ENCODE results near the gene WNT3A.
"Not testable (repeated sequence)": the region's sequence is repeated elsewhere in the genome, so short reads cannot be mapped to it uniquely, and the experiment has no call there.

WNT3A gene

GRCh38 chr1:228013131-228013934, 6.5 kb downstream of the WNT3A start:
- no peak for DNase-seq

DNA sequence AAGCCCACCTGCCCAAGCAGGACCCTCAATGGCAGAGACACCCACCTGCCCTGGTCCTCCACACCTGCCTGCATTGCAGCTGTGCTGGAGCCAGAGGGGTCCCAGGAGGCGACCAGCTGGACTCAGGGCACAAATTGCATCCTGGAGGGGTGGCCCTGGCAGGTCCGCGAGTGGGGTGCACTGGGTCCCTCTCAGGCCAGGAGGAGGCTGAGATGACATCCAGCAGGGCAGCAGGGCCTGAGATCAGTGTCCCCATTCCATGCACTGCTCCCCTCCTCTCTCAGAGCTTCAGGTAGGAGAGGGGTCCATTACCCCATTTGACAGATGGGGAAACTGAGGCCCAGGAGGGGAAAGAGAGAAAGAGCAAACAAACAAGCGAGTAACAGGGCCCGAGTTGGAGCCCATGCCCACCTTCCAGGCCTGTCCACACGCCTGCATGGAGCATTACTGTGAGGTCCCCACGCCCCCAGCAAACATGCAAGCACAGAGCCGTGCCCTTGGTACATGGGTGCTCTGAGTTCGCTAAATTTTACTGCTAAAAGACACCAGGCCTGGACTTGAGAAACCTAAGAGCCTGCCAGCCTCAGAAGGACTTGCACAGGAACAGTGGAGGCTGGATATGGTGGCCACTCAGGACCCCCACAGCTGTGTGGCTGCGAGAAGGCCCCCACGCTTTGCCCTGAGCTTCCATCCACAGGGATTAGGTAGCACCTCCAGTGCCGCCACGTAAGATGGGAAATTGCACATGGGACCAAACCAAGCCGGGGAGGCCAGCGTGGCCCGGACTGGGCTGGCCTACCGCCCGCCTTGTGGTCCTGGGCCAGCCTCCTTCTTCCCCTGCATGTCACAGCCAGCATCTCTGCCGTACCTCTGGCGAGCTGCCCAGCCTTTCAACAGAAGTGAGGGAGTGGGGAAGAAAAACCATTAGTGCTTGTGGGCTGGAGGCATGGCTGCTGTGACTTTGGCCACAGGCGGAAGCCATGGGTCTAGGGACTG, 7.4 kb downstream of the WNT3A start:
- DNase-seq: no peak

DNA sequence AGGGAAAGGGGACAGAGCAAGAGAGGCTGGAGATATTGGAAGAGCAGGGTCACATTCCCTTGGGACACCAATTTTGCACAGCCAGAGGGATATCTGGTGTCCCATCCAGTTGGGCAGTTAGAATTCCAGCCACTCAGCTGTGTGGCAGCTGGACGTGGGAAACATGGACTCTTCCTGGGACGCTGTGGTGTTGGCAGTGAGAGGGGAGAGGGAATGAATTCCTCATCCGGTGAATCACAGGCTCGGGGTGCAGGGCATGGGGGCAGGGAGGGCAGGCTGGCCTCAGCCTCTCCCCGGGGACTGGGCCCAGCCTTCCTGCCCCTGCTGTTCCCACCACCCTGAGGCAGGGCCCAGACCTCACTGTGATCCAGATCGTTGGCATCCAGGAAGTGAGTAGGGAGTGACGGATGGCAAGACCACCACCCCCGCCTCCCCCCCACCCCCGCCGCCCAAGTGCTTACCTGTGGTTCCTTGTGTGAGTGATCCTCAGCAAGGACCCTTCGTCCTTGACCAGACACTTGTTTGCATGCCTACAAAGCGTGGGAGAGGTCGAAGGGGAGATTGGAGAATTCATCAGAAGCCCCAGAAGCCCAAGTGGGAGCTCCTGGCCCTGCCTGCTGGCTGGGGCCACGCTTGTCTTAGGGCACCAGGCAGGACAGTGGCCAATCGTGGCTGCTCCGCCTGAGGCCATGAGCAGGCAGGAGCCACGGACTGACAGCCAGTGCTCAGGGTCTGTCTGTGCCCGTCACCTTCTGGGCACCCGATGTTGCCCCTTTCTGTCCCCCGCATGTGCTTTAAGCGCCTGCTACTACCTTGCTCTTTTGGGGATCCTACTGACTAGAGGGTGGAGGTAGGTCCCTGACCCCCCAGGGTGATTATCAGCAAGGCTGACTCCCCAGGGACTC, 8.7 kb downstream of the WNT3A start:
- no peak for DNase-seq

DNA sequence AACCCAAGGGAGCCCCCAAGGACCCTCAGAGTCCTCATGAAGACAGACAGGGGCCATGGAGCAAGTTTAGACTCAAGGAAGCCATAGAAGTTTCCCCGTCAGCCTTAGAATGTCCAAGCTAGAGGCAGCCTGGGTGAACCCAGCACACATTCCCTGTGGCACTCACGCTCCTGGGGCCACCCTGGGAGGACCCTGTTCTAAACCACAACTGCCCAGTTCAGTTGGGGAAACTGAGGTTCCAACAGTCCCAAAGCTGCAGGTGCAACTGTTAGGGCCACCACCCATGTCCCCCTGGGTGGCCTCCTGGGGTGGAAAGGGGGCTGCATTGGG, 9.3 kb downstream of the WNT3A start:
- no peak for DNase-seq

DNA sequence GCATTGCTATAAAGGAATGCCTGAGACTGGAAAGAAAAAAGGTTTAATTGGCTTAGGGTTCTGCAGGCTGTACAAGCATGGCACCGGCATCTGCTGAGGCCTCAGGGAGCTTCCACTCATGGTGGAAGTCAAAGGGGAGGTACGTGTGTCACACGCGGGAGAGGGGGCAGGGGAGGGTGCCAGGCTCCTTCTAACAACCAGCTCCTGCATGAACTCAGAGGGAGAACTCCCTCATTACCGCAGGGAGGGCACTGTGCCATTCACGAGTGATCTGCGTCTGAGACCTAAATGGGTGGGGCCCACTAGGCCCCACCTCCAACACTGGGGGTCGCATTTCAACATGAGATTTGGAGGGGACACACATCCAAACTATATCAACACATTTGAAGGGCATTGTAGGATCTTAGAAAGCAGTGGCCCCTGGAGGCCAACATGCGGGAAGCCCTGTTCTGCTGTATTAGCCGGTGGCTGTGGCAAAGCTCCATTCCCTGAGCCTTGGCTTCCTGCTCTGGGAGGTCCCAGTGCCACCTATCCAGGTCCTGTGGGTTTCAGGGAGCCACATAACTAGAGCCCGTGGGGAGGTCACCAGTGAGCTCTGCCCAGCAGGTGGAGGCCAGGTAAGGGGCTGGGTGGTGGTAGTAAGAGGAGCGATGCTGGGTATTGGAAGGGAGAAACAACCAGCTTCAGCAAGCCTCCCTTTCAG, 10.0 kb downstream of the WNT3A start:
- no peak for DNase-seq

DNA sequence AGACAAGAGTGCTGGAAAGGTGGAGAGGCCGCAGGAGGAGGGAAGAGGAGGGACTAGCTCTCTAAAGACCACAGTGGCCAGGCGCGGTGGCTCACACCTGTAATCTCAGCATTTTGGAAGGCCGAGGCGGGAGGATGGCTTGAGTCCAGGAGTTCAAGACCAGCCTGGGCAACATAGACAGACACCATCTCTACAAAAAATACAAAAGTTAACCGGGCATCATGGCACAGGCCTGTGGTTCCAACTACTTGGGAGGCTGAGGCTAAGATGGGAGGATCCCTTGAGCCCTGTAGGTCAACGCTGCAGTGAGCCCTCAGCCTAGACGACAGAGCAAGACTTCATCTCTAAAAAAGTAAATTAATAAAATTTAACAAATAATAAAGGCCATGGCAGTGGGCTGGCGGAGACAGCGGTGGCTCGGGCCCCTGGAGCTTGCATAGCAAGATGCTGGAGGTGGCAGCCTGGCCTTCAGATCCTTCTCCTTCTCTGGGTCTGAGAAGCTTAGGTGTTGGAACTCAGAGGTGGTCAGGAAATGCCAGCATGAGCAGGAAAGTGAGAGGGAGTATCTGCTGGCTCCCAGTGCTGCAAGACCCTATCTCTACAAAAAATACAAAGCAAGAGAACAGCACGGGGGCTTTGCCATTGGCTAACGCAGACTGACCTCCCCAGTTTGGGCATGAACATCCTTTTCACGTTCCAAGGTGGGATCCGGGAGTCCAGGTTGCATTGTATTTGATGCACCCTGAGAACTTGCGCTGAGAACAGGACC, 10.7 kb downstream of the WNT3A start:
- no peak for DNase-seq

GRCh38 chr1:228018125-228018398, 11.3 kb downstream of the WNT3A start:
- no peak for DNase-seq

- DNase-seq: no peak
Measured at GRCh38 chr1:228018961-228019721, 12.3 kb downstream of the WNT3A start.

DNA sequence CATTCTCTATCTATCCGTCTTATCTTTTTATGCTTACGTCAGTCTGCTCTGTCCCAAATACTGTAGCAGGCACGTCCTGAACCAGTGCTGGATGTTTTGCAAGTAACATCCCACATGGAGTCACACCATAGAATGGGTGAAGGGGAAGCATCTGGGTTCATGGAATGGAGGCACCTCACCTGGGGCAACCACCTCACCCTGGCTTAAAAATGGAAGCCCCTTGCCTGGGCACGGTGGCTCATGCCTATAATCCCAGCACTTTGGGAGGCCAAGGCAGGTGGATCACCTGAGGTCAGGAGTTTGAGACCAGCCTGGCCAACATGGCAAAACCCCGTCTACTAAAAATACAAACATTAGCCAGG, 12.9 kb downstream of the WNT3A start:
- not testable (repeated sequence) for DNase-seq

GRCh38 chr1:228020686-228021354, 14.0 kb downstream of the WNT3A start:
- DNase-seq: no peak

DNA sequence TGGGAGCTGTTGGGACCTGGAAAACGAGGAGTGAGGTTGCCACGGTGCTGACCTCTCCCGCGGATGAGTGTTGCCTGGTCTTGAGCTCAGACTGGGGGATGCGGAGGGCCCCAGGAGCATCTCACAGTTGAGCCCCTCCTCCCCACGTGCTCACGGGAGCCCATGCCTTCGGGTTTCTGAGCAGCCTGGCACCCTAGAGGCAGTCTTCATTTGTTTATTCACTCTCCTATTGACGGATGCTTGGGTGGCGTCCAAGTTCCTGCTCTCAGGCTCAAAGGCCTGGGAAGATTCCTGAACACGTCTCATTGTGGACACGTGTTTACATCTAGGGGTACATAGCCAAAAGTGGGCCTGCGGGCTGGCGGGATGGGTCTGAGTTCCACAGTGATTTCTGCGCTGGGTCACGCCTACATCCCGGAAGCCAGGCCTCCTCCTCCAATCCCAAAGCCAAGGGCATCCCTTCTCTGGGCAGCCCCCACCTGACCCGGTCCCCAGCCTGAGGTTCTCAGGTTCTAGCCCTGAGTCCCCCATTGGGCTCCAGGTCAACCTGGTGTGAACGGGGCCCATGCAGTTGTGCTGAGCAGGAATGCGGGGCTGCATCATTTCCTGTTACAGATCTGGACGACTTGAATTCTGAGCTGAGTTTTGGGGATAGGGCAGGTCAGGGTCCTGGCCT, 14.7 kb downstream of the WNT3A start:
- no peak for DNase-seq

DNA sequence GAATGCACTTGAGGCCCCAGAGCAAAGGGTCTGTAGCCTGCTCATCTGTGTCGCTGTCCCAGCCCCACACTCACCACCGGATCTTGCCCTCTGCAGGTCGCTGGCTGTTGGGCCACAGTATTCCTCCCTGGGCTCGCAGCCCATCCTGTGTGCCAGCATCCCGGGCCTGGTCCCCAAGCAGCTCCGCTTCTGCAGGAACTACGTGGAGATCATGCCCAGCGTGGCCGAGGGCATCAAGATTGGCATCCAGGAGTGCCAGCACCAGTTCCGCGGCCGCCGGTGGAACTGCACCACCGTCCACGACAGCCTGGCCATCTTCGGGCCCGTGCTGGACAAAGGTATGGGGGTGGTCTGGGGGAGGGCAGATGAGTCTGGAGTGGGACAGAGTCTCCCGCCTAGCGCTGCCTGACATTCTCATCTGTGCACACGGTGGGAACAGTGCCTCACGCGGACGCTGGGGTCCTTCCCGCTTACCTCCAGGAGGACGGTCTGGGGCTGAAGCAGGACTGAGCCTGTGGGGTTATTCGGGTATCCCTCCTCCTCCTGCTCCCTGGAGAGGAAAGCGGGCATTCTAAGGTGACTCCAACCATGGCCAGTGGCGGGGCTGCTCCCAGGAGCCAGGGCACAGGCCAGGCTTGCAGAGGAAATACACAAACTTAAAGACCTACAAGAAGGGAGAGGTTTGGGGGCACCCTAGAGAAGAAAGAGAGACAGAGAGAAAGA, 15.9 kb downstream of the WNT3A start:
- no peak for DNase-seq

- no peak for DNase-seq
Measured at GRCh38 chr1:228023294-228023639, 16.5 kb downstream of the WNT3A start.

GRCh38 chr1:228029281-228029680, 22.5 kb downstream of the WNT3A start:
- DNase-seq: no peak

DNA sequence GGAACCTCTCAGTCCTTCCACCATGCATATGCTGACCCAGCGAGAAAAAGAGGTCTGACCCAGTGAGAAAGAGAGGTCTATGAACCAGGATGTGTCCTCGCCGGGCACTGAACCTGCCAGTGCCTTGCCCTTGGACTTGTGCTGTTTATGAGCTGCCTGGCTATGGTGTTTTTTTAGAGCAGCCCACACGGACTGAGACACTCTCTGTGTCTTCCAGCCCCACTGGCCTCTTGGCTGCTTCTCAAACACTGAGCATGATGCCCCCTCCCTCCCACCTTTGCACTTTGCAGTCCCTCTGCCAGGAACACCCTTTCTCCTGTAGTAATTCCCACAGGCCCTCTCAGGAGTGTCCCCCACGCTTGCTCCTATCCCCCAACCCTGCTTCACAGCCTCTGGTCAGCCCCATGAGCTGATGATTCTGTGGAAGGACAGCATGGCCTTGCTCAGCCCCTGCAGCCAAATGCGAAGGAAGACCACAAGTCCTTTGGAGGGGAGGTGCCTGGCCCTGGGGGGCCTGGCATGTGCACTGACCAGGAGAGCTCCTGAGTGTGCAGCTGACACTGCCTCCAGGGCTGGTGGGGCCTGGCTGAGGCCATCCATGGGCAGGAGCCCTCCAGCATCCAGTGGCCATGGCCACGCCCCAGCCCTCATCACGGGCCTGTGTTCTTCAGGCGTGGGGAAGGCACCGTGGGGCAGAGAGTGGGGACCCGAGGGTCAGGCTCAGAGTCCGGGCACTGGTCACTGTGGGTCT, 23.8 kb downstream of the WNT3A start:
- DNase-seq: no peak

DNA sequence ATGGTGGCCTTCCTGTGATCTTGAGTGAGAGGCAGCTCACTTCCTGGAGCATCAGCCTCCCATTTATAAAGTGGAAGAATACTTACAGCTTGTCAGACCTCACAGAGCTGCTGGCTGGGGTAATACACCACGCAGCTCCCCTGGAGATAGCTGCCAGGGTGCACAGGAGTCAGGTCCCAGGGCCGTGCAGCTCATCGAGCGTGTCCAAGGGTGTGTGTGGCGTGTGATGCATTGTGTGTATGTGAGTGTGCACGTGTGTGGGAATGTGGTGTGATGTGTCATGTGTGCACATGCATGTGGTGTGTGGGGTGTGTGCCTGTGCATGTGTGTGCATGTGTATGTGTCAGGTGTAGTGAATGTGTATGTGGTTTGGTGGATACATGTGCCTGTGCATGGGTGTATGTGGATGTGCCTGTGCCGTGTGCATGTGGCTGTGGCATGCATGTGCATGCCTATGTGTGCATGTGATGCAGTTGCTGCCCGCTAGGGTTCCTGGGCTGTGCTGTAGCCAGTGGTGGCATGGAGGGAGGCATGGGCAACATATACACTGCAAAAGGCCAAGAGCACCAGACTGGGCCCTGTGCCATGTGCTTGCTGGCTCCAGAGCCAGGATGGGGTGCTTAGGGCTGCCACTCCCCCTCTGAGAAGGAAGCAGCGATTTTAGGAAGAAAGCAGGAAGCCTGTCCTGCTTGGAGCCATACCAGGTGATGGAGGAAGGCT, 24.6 kb downstream of the WNT3A start:
- no peak for DNase-seq

GRCh38 chr1:228032041-228032440, 25.2 kb downstream of the WNT3A start:
- DNase-seq: no peak

DNA sequence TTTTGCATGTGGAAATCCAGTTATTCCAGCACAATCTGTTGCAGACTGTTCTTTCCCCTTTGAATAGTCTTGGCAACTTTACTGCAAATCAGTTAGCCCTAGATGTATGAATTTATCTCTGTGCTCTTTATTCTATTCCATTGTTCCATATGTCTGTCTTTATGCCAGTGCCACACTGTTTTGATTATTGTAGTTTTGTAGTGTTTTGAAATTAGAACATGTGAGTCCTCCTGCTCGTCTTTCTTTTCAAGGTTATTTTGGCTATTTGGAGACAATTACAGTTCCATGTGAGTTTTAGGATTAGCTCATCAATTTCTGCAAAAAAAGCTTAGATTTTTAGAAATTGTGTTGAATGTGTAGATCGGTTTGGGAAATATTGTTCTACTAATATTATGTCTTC, 26.6 kb downstream of the WNT3A start:
- DNase-seq: no peak

All from NCI-H2081 treated with DMSO at 0.1 percent for 48 hours (cell line).